ENCODE results near the gene LENG8.

LENG8 gene

GRCh38 chr19:54431255-54431838, 17.7 kb upstream of the LENG8 start:
- Histone ChIP-seq H3K4me3 (ENCODE audit: severe bottlenecking) (no peak overlapping the region), H3K36me3 (ENCODE audit: low read depth) (no peaks in the 10 kb centered on the region), H3K27ac (ENCODE audit: poor library complexity, severe bottlenecking) (peak overlapping the region; percentile 29), H3K4me1 (ENCODE audit: insufficient read depth, poor library complexity, severe bottlenecking) (peaks cover 17% of the 10 kb centered on the region), H3K9me3 (ENCODE audit: severe bottlenecking) (no peaks in the 10 kb centered on the region), H3K27me3 (ENCODE audit: insufficient read depth, poor library complexity, severe bottlenecking) (no peaks in the 10 kb centered on the region)
- no peak for TF ChIP-seq CTCF (IDR thresholded peaks at IDR 0.05; ENCODE audit: poor library complexity, severe bottlenecking)
- peak; percentile 28 for ATAC-seq (ENCODE audit: low read depth)
- no peak for DNase-seq (ENCODE audit: low spot score)

GRCh38 chr19:54432144-54432738, 16.8 kb upstream of the LENG8 start:
- no peaks in the 10 kb centered on the region for H3K27me3 ChIP-seq (ENCODE audit: insufficient read depth, poor library complexity, severe bottlenecking)
- peak overlapping the region; percentile 29 for H3K27ac ChIP-seq (ENCODE audit: poor library complexity, severe bottlenecking)
- TF ChIP-seq CTCF (IDR thresholded peaks at IDR 0.05; ENCODE audit: poor library complexity, severe bottlenecking), result no peak
- H3K4me3 ChIP-seq (ENCODE audit: severe bottlenecking), result no peak overlapping the region
- H3K9me3 ChIP-seq (ENCODE audit: severe bottlenecking), result no peaks in the 10 kb centered on the region
- ATAC-seq (ENCODE audit: low read depth) (peak; percentile 71), DNase-seq (ENCODE audit: low spot score) (no peak)
- H3K36me3 ChIP-seq (ENCODE audit: low read depth), result no peaks in the 10 kb centered on the region
- peaks cover 17% of the 10 kb centered on the region for H3K4me1 ChIP-seq (ENCODE audit: insufficient read depth, poor library complexity, severe bottlenecking)

- Histone ChIP-seq H3K9me3 (ENCODE audit: severe bottlenecking) (no peaks in the 10 kb centered on the region), H3K27ac (ENCODE audit: poor library complexity, severe bottlenecking) (no peak overlapping the region), H3K4me1 (ENCODE audit: insufficient read depth, poor library complexity, severe bottlenecking) (peaks cover 17% of the 10 kb centered on the region), H3K4me3 (ENCODE audit: severe bottlenecking) (no peak overlapping the region), H3K36me3 (ENCODE audit: low read depth) (0 out of 2 replicates have a peak, but pooled peaks cover 4% of the 10 kb centered on the region), H3K27me3 (ENCODE audit: insufficient read depth, poor library complexity, severe bottlenecking) (no peaks in the 10 kb centered on the region)
- TF ChIP-seq CTCF (IDR thresholded peaks at IDR 0.05; ENCODE audit: poor library complexity, severe bottlenecking), result no peak
- ATAC-seq (ENCODE audit: low read depth), result no peak
- DNase-seq (ENCODE audit: low spot score), result no peak
Observed at GRCh38 chr19:54433697-54434096, 15.3 kb upstream of the LENG8 start.

GRCh38 chr19:54434112-54434872, 14.7 kb upstream of the LENG8 start:
- DNase-seq (ENCODE audit: low spot score), result no peak
- Histone ChIP-seq H3K4me1 (ENCODE audit: insufficient read depth, poor library complexity, severe bottlenecking) (peaks cover 17% of the 10 kb centered on the region), H3K4me3 (ENCODE audit: severe bottlenecking) (no peak overlapping the region), H3K36me3 (ENCODE audit: low read depth) (0 out of 2 replicates have a peak, but pooled peaks cover 8% of the 10 kb centered on the region), H3K27me3 (ENCODE audit: insufficient read depth, poor library complexity, severe bottlenecking) (no peaks in the 10 kb centered on the region), H3K27ac (ENCODE audit: poor library complexity, severe bottlenecking) (no peak overlapping the region), H3K9me3 (ENCODE audit: severe bottlenecking) (no peaks in the 10 kb centered on the region)
- no peak for ATAC-seq (ENCODE audit: low read depth)
- no peak for TF ChIP-seq CTCF (IDR thresholded peaks at IDR 0.05; ENCODE audit: poor library complexity, severe bottlenecking)

Data from RWPE2 (cell line).